H9 (cell line): ENCODE measurements around the gene SYNJ1. TPM values are rescaled to one million over a fixed set of nuclear protein-coding genes. Genes with fewer than 3 reads are reported as not detected.

Experiments
- DNase-seq: peaks from one replicate; pipeline ENCODE4 v3.0.0-alpha.2; 2017
- H2AFZ ChIP-seq: one replicate; pipeline ENCODE4 v1.6.1; 2013; ENCODE audit warnings: mild to moderate bottlenecking, low read length, control low read depth, moderate library complexity
- H2AK5ac ChIP-seq: 2 replicates; pipeline ENCODE4 v1.6.1; 2013; ENCODE audit warnings: low read length, control low read depth, mixed read lengths; ENCODE audit not compliant: insufficient read length
- H2BK120ac ChIP-seq: one replicate; pipeline ENCODE4 v1.6.1; 2013; ENCODE audit warnings: low read depth, mild to moderate bottlenecking, low read length, control low read depth, inconsistent platforms; ENCODE audit not compliant: poor library complexity, severe bottlenecking
- H2BK12ac ChIP-seq: 2 replicates; pipeline ENCODE4 v1.6.1; 2013; ENCODE audit warnings: low read length, control low read depth, mixed read lengths, low read depth; ENCODE audit not compliant: insufficient read length
- H2BK15ac ChIP-seq: 2 replicates; pipeline ENCODE4 v1.6.1; 2013; ENCODE audit warnings: low read depth, low read length, control low read depth
- H2BK20ac ChIP-seq: one replicate; pipeline ENCODE4 v1.6.1; 2013; ENCODE audit warnings: low read depth, mild to moderate bottlenecking, low read length, control low read depth, inconsistent platforms; ENCODE audit not compliant: poor library complexity, severe bottlenecking
- H2BK5ac ChIP-seq: 2 replicates; pipeline ENCODE4 v1.6.1; 2013; ENCODE audit warnings: low read length, control low read depth, mixed read lengths; ENCODE audit not compliant: insufficient read length
- H3K14ac ChIP-seq: 2 replicates; pipeline ENCODE4 v1.6.1; 2013; ENCODE audit warnings: low read length, control low read depth; ENCODE audit not compliant: insufficient read depth
- H3K18ac ChIP-seq: 2 replicates; pipeline ENCODE4 v1.6.1; 2013; ENCODE audit warnings: low read depth, mild to moderate bottlenecking, mixed read lengths, low read length, control low read depth; ENCODE audit not compliant: insufficient read length
- H3K23ac ChIP-seq: 2 replicates; pipeline ENCODE4 v1.6.1; 2013; ENCODE audit warnings: low read length, control low read depth, mixed read lengths, low read depth; ENCODE audit not compliant: insufficient read length
- H3K23me2 ChIP-seq: 2 replicates; pipeline ENCODE4 v1.6.1; 2013; ENCODE audit warnings: low read depth, mild to moderate bottlenecking, mixed read lengths, low read length, control low read depth; ENCODE audit not compliant: insufficient read length, poor library complexity, severe bottlenecking
- H3K27ac ChIP-seq: 2 replicates; pipeline ENCODE4 v1.5.1; 2013; ENCODE audit warnings: low read length, control low read depth, mixed read lengths, low read depth; ENCODE audit not compliant: insufficient read length
- H3K27me3 ChIP-seq: 2 replicates; pipeline ENCODE4 v1.6.1; 2013; ENCODE audit warnings: low read length, control low read depth, inconsistent platforms; ENCODE audit not compliant: insufficient read depth
- H3K4ac ChIP-seq: 2 replicates; pipeline ENCODE4 v1.6.1; 2013; ENCODE audit warnings: low read depth, mild to moderate bottlenecking, control low read depth, inconsistent platforms, low read length, moderate library complexity
- H3K4me1 ChIP-seq: 2 replicates; pipeline ENCODE4 v1.6.1; 2013; ENCODE audit warnings: low read length, control low read depth, inconsistent platforms; ENCODE audit not compliant: insufficient read depth
- H3K4me2 ChIP-seq: 2 replicates; pipeline ENCODE4 v1.6.1; 2013; ENCODE audit warnings: low read length, control low read depth, mixed read lengths; ENCODE audit not compliant: insufficient read length, insufficient read depth
- H3K56ac ChIP-seq: 2 replicates; pipeline ENCODE4 v1.6.1; 2013; ENCODE audit warnings: low read depth, mild to moderate bottlenecking, mixed read lengths, low read length, control low read depth; ENCODE audit not compliant: insufficient read length
- H3K79me1 ChIP-seq: 2 replicates; pipeline ENCODE4 v1.6.1; 2013; ENCODE audit warnings: low read depth, mild to moderate bottlenecking, moderate library complexity, low read length, control low read depth, inconsistent platforms; ENCODE audit not compliant: insufficient read depth, poor library complexity, severe bottlenecking
- H3K79me2 ChIP-seq: 2 replicates; pipeline ENCODE4 v1.6.1; 2013; ENCODE audit warnings: low read length, control low read depth, inconsistent platforms; ENCODE audit not compliant: insufficient read depth
- H3K9ac ChIP-seq: 2 replicates; pipeline ENCODE4 v1.6.1; 2013; ENCODE audit warnings: low read length, control low read depth, mixed read lengths; ENCODE audit not compliant: insufficient read length; ENCODE audit errors: extremely low read depth
- H3K9me3 ChIP-seq: one replicate; pipeline ENCODE4 v1.6.1; 2013; ENCODE audit warnings: low read depth, low read length, inconsistent platforms; ENCODE audit not compliant: control insufficient read depth
- H3T11ph ChIP-seq: one replicate; pipeline ENCODE4 v1.6.1; 2013; ENCODE audit warnings: mild to moderate bottlenecking, low read length, control low read depth, inconsistent platforms
- H4K20me1 ChIP-seq: one replicate; pipeline ENCODE4 v1.6.1; 2013; ENCODE audit not compliant: control insufficient read depth, insufficient read length, insufficient read depth
- H4K5ac ChIP-seq: 2 replicates; pipeline ENCODE4 v1.6.1; 2013; ENCODE audit warnings: low read depth, mild to moderate bottlenecking, mixed read lengths, low read length, control low read depth; ENCODE audit not compliant: insufficient read length
- H4K8ac ChIP-seq: replicated peaks from 2 replicates; pipeline ENCODE4 v1.6.1; 2013; ENCODE audit warnings: low read length, control low read depth, mixed read lengths, low read depth; ENCODE audit not compliant: insufficient read length
- H4K91ac ChIP-seq: 2 replicates; pipeline ENCODE4 v1.6.1; 2013; ENCODE audit warnings: low read depth, mild to moderate bottlenecking, moderate library complexity, mixed read lengths, low read length, control low read depth; ENCODE audit not compliant: insufficient read length
- H3K27ac Mint-ChIP-seq, 3 experiments: 2 replicates in 2 of 3; 3 replicates in 1 of 3; pipeline ENCODE4 v1.8.0; 2020 to 2021; ENCODE audit warnings: mixed read lengths in 3 of 3, mild to moderate bottlenecking in 1 of 3, moderate library complexity in 1 of 3
- H3K27me3 Mint-ChIP-seq: 2 replicates; pipeline ENCODE4 v1.8.0; 2021; ENCODE audit warnings: low read depth, mild to moderate bottlenecking, moderate library complexity, mixed read lengths
- H3K36me3 Mint-ChIP-seq, 3 experiments: 2 replicates in 2 of 3; 3 replicates in 1 of 3; pipeline ENCODE4 v1.8.0; 2020 to 2021; ENCODE audit warnings: low read depth in 3 of 3, mixed read lengths in 3 of 3; ENCODE audit not compliant: insufficient read depth in 1 of 3
- H3K4me1 Mint-ChIP-seq, 2 experiments: 2 replicates each; pipeline ENCODE4 v1.8.0; 2020; ENCODE audit warnings: mixed read lengths in 2 of 2
- H3K4me3 Mint-ChIP-seq, 2 experiments: 2 replicates in 1 of 2; 3 replicates in 1 of 2; pipeline ENCODE4 v1.8.0; 2020 to 2021; ENCODE audit warnings: mild to moderate bottlenecking in 2 of 2, mixed read lengths in 2 of 2, moderate library complexity in 1 of 2
- H3K9me3 Mint-ChIP-seq, 2 experiments: 2 replicates in 1 of 2; 3 replicates in 1 of 2; pipeline ENCODE4 v1.8.0; 2020; ENCODE audit warnings: mild to moderate bottlenecking in 2 of 2, mixed read lengths in 2 of 2, moderate library complexity in 1 of 2
- CTCF ChIP-seq: fragments of 200-600 bp; sonication (generic); conservative IDR thresholded peaks from 3 replicates; pipeline ENCODE4 v1.8.0; 2021; ENCODE audit warnings: antibody characterized with exemption, mild to moderate bottlenecking
- WGBS: extraction: QIAGEN DNeasy Blood & Tissue Kit; methylation state at CpG from one replicate; pipeline ENCODE4 v1.1.7; 2013; ENCODE audit warnings: missing lambda C conversion rate, low lambda C conversion rate, mixed read lengths; ENCODE audit not compliant: insufficient read length; ENCODE audit errors: extremely low coverage; 5-methylcytosine and 5-hydroxymethylcytosine counted together
- total RNA-seq: library from RNA; stranded (reverse); gene quantifications from 2 replicates; pipeline ENCODE4 v1.2.1, GENCODE V29; 2021

Gene SYNJ1
- total RNA-seq, 1 experiment from 2014 or later = 7.1 TPM

GRCh38 chr21:32587651-32588050 is 140.2 kb downstream of the SYNJ1 start:
- no peak overlapping the region for H4K91ac ChIP-seq
- H3K23ac ChIP-seq = no peak overlapping the region
- H4K5ac ChIP-seq = no peak overlapping the region
- no peak overlapping the region for H3T11ph ChIP-seq
- H3K4ac ChIP-seq = no peak overlapping the region
- H3K4me2 ChIP-seq = no peak overlapping the region
- H3K18ac ChIP-seq = no peak overlapping the region
- no peak overlapping the region for H3K56ac ChIP-seq
- no peak overlapping the region for H2BK20ac ChIP-seq
- Mint-ChIP-seq H3K4me1 (peaks cover 3 to 5% of the 10 kb centered on the region in 2 experiments; a peak in 1 of 4 replicates), H3K27me3 (0 out of 2 replicates have a peak, but pooled peaks cover 2% of the 10 kb centered on the region), H3K9me3 (no peaks in the 10 kb centered on the region), H3K4me3 (no peak overlapping the region), H3K27ac (no peak overlapping the region), H3K36me3 (no peaks in the 10 kb centered on the region)
- H3K9me3 ChIP-seq = no peaks in the 10 kb centered on the region
- H2BK15ac ChIP-seq = no peak overlapping the region
- H2AFZ ChIP-seq = no peak overlapping the region
- no peak overlapping the region for H2AK5ac ChIP-seq
- DNase-seq = no peak
- H3K79me2 ChIP-seq = no peaks in the 10 kb centered on the region
- no peak overlapping the region for H3K9ac ChIP-seq
- TF ChIP-seq CTCF = no peak
- H4K20me1 ChIP-seq = no peaks in the 10 kb centered on the region
- H3K4me1 ChIP-seq = no peaks in the 10 kb centered on the region
- WGBS = no CpG with 5 or more reads among the region's 5 CpGs
- H2BK120ac ChIP-seq = no peak overlapping the region
- no peaks in the 10 kb centered on the region for H3K23me2 ChIP-seq
- H3K27ac ChIP-seq = no peak overlapping the region
- H3K79me1 ChIP-seq = no peaks in the 10 kb centered on the region
- no peak overlapping the region for H4K8ac ChIP-seq
- no peak overlapping the region for H2BK12ac ChIP-seq
- no peak overlapping the region for H2BK5ac ChIP-seq
- H3K27me3 ChIP-seq = no peaks in the 10 kb centered on the region; the same call in 1 of the 2 replicates
- H3K14ac ChIP-seq = no peak overlapping the region
